IMR-90 (cell line): Measurements from ENCODE around the gene STAG2. TPM values are rescaled to one million over a fixed set of nuclear protein-coding genes. Genes with fewer than 3 reads are reported as not detected.

Experiments
- polyA plus RNA-seq, 3 experiments: library from polyadenylated mRNA; depleted of rRNA; stranded (reverse); fragments of >200 nt; gene quantifications; 2 replicates each; pipeline ENCODE4 v1.2.3, GENCODE V29; 2012; ENCODE audit warnings: low replicate concordance in 1 of 3
- total RNA-seq: library from RNA; depleted of rRNA; stranded (reverse); fragments of >200 nt; gene quantifications from 2 replicates; pipeline ENCODE4 v1.2.3, GENCODE V29; 2012; rRNA removed

STAG2 gene
- total and polyA plus RNA-seq, 2 of the 4 experiments (the other 2 are of a cell fraction), result 19.6 to 71.2 TPM

Other genes with a start within 250 kb of the STAG2 start
- gene THOC2, start 228.7 kb upstream of the STAG2 start, total RNA-seq, result 58.8 and 93.9 TPM in 2 replicates
- 37.4 and 42.9 TPM in 2 replicates for gene THOC2, start 228.7 kb upstream of the STAG2 start, polyA plus RNA-seq (2012; rRNA removed)
- 17.4 and 30.0 TPM in 2 replicates for gene XIAP, start 101.7 kb upstream of the STAG2 start, total RNA-seq
- gene XIAP, start 101.7 kb upstream of the STAG2 start, polyA plus RNA-seq (2012; rRNA removed), result 8.1 and 8.9 TPM in 2 replicates